GM12801 (cell line): ENCODE measurements around the gene SLC17A9.

Experiments used
- TF ChIP-seq, protein P1 (sequence below): IDR thresholded peaks from one replicate; pipeline ENCODE4 v1.5.1; 2011; ENCODE audit warnings: control low read depth; ENCODE audit not compliant: insufficient read length; ENCODE audit errors: extremely low read depth

Gene SLC17A9

GRCh38 chr20:62991863-62992262 is 39.4 kb downstream of the SLC17A9 start:
- TF ChIP-seq, protein P1, sequence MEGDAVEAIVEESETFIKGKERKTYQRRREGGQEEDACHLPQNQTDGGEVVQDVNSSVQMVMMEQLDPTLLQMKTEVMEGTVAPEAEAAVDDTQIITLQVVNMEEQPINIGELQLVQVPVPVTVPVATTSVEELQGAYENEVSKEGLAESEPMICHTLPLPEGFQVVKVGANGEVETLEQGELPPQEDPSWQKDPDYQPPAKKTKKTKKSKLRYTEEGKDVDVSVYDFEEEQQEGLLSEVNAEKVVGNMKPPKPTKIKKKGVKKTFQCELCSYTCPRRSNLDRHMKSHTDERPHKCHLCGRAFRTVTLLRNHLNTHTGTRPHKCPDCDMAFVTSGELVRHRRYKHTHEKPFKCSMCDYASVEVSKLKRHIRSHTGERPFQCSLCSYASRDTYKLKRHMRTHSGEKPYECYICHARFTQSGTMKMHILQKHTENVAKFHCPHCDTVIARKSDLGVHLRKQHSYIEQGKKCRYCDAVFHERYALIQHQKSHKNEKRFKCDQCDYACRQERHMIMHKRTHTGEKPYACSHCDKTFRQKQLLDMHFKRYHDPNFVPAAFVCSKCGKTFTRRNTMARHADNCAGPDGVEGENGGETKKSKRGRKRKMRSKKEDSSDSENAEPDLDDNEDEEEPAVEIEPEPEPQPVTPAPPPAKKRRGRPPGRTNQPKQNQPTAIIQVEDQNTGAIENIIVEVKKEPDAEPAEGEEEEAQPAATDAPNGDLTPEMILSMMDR = no peak

DNA sequence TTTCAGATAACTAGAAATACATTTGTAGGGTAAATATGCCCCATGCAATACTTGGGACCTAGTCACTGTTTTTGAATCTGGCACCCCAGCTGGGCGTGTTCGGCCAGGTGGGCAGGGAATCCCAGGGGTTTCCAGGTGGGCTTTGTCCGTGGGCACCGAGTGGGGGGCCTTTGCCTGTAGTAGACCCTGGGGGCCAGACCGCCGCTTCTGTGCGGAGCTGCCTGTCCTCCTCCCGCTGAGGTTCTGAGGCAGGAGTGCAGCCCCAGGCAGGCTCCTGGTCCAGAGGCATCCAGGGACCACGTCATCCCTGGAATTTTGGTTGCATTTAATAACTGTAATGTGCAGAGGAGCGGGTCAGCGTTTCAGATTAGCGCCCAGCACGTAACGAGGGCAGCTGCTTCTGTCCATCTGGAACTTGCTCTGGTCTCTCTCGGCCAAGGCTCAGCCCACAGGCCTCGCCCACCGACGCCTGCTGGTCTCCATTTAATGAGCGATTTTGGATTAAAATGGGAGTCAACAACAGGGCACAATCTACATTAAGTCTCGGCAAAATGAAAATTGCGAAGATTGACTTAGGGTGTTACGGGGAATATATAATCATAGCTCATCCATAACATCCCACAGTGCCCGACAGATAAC is 41.5 kb downstream of the SLC17A9 start:
- TF ChIP-seq, protein P1 = no peak

DNA sequence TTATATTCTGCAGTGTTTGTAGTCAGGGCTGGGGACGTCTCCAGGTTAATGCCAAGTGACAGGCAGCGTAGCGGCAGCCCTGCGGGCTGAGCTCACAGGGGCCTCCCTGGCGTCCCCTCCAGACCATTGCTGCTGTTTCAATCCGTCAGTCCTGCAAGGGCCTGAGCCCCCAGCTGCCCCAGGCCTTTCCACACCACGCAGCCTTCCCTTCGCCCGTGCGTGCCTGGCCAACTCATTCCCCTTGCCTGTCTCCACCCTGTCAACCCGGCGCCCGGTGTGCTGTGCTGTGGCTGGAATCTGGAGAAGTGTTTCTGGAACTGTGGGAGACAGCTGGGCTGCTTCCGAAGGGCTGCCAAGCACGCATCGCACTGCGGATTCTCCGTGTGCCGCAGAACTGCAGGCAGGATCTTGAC is 42.4 kb downstream of the SLC17A9 start:
- TF ChIP-seq, protein P1 = no peak

GRCh38 chr20:62995481-62995880 is 43.0 kb downstream of the SLC17A9 start:
- TF ChIP-seq, protein P1 = no peak

DNA sequence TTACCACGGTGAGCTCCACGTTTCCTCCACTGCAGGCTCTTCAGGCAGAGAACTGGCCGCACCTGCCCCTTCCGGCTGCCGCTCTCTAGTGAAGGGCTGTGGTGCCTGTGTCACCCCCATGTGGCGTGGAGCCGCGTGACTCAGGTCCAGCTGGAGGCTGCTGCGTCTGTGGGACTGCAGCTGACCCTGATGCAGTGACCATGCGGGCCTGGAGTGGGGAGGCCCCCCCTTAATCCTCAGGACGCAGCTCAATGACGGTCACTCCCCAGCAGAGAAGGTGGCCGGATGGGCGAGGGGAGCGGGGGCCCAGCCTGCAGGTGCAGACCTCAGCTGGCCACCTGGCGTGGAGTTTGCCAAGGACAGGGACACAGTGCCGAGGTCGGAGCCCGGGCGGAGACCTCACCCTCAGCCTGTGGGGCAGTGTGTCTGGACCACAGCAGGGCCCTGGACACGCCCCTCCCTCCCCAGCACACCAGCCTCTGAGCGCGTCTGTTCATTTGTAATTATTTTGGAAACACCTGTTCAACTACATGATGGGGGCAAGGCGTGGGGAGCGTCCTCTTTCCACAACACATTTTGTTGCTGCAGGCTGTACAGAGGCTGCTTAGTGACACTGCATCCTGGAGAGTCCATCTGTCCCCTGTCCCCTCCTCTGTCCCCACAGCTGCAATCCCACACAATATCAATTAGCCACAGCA is 43.5 kb downstream of the SLC17A9 start:
- TF ChIP-seq, protein P1 = no peak

GRCh38 chr20:62996596-62996982 is 44.1 kb downstream of the SLC17A9 start:
- TF ChIP-seq, protein P1 = no peak

DNA sequence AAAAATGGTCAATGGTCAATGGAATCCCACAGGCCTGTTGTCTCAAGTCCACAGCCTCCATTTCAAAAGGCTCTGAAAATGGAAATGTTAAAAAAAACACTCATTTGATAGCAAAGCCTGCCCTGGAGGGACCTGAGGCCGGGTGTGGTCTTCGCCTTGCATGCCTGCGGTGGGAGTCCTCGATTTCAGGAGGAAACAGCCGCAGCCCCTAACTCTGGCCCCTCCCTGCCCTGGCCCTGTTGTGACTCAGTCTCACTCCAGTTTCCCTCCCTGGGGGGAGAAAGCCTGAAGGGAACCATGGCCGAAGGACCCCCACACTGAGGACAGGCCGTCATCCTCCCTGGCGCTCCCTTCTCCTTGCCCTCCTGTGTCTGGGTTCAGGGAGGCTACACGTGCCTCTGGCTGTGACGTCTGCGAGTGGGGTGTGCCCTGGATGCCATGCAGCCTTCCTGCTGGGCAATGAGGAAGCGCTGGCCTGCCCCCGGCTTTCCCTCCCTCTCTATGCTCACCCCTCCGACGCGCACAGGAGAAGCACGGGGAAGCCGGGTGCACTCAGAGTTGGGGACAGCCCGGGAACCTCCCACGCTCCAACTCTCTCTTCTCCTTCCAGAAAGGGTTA is 45.0 kb downstream of the SLC17A9 start:
- TF ChIP-seq, protein P1 = no peak
